ENCODE data around the gene GRIK4.
"Not testable (repeated sequence)": the region's sequence is repeated elsewhere in the genome, so short reads cannot be mapped to it uniquely, and the experiment has no call there.

Gene GRIK4

DNA sequence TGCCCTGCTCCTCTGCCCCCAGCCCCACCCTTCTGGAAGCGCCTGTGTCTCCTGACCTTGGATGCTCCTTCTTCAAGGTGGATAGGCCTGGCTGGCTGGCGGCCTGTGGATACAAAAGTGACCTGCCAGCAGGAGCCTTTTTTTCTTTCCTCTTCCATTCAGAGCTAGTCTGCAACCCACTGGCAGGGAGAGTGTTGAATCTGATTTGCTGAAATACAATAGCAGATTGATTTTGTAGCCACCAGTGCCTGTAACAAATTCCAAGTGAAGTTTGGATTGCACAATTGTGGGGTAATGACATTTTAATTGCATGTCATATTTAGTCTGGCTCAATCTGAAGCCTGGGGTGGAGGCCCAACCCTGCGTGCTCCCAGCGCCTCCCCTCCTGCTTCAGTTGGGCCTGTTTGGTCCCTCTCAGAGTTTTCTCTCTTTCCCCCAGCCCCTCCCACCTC is 97.2 kb downstream of the GRIK4 start:
- DNase-seq, result no peak

DNA sequence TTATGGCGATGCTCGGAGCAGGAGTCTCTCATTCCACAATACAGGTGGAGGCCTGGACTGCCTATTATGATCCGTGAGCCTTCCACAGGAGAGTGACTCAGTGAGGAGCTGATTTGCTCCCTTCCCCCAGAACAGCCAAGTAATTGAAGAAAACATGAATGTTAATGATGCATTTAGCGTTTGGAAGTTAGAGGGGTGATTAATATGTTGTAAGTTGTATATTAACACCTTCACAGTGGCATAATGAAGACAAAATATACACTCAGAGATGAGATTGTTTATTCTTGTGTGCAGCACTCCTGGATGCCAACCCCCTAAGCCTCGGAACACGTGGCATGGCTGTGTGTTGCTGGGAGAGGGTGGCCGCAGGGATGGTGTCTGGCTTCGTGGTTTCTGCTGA is 98.6 kb downstream of the GRIK4 start:
- DNase-seq, result no peak

DNA sequence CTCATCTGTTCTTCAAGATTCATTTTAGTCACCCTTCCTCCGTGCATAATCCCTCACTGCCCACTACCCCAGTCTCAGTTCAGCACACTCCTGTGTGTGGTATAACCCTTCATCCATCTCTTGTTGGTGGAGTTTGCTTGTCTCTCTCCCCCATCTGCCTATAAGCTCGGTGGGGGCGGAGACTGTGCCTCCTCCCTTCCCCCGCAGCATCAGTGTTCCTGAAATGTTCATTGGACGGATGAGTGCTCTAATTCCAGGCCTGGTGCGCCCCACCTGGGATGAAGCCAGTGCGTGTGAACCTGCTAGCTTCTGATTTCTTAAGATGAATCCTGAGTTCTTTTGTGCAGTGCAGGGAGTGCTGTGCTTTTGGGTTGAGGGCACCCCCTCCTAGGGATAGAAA is 100.0 kb downstream of the GRIK4 start:
- DNase-seq, result no peak

DNA sequence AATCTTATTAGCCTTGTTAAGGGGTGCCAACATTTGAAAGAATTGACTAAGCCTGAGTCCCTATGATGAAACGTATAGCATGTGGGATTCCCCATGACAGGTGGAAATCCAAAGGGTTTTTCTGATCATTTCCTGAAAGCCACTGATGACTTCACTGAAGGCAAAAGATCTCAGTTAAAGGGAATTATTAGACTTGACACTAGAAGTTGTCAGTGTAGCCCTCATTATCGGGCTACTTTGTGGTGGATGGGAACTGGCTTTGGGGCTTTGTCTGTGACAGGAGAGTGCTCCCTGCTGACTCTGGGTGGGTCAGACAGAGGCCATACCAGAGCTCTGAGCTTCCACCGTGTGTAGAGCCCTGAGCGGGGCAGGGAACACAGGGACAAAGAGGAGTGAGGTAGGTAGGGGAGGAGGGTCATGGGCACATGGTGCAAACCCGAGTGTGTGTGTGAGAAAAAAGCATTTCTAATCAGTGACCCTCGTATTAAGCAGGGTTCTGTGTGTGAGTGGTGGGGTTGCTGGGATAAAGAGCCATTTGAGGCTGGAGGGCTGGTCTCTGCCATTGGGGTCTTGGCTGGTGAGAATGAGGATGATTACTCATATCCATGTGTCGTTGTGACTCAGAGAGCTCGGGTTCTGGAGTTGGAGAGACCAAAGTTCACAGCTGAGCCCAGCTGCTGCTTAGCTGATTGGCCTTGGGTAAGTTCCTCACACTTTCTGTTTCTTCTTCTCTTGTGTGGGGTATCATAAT is 101.1 kb downstream of the GRIK4 start:
- DNase-seq, result no peak

DNA sequence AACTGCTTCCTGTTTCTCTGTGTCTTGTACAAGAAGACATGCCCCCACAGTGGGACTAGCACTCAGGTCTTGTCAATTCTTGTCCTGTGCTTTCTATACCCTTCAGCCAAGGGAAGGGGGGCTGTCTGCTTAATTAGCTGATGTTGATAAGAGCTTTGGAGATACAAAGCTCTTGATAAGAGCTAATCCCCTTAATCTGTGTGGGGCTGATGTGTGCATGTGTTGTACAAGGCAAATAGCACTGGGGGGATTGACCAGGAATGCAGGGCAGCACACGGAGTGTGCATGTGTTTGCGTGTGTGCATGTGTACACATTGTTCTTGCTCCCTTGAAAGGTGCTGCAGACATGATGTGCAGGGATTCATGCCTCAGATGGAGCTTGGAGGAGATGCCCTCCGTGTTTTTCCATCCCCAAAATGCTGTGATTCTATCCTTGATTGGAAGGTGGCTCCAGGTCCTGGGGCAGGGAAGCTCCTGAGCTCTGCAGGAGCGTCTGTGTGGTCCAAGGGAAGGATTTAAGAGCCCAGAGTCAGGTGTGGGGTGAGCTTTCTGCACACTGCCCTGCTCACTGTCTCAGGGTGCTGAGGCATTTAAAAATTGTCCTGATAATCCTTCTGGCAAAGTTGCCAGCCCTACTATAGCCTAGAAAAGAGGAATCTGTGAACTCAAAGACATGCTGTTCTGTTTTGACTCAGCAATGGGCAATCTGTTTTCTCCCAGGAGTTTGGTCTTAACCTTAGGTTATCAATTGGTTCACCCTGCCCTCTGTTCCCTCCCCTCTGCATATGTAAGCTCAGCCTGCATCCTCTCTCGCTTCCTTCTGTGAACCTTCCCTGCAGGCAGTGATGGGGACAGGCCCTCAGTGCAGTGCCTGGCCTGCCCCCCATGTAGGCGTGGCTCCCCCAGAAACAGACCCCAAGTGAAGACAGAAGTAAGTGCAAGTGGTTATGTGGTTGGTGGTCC is 102.0 kb downstream of the GRIK4 start:
- DNase-seq, result no peak

DNA sequence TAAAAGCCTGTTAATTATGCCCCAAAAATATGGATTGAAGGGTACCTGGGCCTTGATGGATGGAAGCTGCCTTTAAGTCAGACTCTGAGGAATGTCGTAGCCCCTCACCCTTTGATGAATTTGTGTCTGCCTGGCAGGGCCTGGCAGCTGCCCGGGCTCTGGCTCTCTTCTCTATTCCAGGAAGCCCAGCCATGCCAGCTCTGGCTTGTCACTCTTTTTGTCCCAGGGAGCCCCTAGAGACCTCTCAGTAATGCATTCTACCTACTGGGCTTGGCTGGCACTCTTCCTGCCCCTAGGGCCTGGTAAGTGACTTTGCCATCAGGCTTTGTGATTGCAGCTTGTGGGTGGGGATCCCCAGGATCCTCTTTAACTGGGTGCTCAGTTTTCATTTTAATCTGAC is 103.8 kb downstream of the GRIK4 start:
- no peak for DNase-seq

DNA sequence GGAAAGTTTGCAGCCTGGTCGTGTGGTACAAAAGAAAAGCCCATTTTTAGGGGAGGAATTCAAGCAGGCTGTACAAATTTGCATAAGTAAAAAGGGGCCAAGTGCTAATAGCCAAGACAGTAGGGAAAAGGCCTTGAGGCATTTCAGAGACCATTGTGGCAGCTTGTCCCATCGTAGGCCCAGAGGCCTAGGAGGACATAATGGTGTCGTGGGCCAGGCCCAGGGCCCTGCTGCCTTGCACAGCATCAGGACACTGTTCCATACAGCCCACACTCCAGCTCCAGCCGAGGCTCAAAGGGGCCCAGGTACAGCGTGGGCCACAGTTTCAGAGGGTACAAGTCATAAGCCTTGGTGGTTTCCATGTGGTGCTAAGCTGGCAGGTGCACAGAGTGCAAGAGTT is 106.9 kb downstream of the GRIK4 start:
- no peak for DNase-seq

DNA sequence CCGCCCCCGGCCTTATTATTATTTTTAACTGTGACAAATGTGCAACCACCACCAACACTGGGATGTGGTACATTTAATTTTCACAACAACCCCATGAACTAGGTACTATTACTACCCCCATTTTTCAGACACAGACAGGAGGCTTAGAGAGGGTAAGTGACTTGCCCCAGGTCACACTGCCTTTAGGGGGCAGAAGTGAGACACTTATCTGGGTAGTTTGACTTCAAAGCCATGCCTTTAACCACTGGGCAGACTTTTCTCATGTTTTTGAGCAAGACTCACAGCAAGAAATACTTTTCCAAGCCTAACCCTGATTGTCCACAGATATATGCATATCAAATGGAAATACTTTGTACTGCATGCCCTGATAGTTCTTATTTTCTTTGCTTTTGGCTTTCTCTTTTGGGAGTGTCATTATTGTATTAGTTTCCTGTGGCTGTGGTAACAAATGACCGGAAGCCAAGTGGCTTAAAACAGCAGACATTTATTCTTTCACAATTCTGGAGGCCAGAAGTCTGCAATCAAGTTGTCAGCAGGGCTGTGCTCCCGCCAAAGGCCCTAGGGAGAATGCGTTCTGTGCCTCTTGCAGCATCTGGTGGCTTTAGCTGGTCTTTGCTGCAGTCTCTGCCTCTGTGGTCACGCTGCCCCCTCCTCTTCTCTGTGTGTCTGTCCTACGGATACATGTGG is 110.8 kb downstream of the GRIK4 start:
- DNase-seq, result no peak

DNA sequence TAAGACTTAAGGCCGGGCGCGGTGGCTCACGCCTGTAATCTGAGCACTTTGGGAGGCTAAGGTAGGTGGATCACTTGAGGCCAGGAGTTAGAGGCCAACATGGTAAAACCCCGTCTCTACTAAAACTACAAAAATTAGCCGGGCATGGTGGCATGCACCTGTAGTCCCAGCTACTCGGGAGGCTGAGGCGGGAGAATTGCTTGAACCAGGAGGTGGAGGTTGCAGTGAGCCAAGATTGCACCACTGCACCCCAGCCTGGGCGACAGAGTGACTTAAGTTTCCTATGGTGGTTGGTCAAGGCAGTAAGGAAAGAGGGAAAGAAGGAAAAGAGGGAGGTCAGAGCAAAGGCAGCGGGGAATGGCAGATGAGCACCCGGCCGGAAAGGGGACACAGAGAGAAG is 113.4 kb downstream of the GRIK4 start:
- not testable (repeated sequence) for DNase-seq

DNA sequence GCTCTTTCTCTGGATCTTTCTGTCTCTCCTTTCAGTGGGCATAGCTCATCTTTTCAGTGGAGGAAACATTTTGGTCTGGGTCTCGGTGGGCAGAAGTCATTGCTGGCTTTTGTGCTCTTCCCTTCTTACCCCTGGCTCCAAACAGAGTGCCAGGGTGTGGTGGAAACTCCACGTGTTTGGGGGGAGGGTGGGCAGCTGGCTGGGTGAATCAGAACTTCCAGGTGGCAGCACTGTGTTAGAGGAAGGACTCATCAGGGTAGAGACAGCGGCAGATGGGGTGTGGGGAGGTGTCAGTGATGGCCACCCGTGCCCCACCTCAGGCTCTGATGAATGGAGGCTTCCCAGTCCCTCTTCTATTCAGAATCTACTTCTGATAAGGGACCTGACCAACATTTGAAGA is 114.0 kb downstream of the GRIK4 start:
- no peak for DNase-seq

DNA sequence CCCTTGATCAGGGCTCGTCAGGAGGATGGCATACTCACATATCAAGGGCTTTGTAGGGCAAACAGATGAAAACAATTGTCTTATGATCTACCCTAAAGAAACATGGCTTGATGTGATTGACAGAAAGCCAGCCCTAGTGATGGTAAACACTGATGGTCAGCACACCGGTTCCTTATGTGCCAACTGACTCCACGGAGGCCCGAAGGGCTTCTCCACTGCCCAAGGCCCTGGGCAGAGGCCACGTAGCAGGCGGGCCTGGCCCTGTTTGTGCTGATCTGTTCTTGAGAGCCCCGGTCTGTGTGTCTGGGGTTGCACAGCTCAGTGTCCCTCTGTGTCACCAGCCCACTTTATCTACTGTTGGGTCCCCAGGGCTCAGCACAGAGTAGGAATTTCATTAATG is 115.2 kb downstream of the GRIK4 start:
- no peak for DNase-seq

DNA sequence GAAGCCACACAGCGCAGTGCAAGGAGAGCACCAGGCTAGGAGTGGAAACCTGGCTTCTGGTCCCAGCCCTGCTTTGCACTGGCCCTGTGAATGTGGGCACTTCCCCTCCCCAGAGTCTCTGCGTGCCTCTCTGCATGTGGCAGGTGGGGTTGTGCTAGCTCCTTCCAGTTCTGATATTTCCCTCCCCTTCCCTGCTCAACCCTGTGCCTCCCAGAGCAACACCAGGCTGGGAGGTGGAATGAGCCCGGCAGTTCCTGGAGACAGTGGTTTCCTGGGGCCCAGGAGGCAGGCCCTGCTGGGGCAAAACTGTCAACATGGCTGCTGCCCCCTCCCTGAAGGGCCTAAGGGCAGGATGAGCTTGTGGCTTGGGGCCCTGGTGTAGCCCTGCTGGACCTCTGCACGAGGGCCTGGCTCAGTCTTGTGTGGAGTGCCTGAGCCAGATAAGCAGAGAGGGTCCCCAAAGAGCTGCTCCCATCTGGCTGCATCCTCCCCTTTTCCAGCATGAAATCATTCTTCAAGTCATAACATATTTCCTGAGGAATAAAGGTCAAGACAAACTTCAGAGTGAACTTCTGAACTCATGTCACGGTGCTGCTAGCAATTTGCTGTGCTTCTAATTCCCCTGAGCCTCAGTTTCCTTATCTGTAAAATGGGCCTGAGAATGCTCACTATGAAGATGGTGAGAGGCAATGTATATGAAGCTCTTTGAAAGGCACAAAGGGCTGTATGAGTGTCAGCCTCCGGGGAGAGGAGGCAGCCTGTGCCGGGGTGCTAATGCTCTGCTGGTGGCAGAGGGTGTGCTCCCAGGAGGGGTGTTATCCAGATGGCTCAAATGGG is 116.0 kb downstream of the GRIK4 start:
- no peak for DNase-seq

DNA sequence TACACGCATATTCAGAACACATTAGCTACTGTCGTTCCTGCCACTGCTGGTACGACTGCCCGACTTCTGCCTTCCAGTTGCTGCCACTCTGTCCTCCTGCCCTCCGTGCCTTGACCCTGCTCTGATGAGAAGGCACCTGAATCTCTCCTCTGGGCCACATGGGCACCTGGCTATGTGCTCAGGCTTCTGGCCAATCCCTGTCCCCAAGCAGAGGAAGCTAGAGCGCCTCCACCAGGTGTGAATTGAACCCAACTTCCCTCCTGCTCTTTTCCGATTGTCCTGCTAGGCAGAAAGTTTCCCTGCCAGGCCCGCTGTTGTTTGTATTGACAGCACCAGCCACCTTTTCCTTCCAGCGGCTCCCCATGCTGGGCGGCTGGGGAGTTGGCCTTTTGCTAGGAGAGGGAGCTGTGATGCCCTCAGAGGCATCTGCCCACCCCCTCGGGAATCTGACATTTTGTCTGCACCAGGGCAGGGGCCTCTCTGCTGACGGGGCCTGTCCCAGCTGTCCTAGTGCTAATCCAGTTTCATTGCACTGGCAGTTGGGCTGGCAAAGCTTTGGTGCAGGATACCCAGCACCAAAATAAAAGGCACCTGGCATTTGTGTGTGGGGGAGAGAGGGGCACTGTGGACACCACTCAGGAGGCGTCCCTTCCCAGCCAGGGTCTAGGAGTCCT is 118.0 kb downstream of the GRIK4 start:
- DNase-seq, result no peak

DNA sequence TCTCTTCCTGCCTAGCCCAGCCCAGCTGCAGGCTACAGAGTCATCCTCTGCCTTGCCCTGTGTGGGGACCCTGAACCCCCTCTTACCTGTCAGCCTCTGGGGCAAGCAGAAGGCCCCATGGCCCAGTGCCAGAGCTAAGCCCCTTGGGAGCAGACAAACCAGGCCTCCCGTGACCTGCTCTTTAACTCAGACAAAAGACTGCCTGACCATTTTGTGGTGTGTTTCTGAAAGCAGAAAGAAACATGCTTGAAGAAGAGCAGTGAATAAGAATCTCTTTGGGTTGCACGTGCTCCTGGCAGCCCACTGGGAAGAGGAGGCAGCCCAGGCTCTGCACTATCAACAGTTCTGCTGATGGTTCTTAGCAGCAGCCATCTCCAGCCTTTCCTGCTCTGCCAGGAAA is 118.6 kb downstream of the GRIK4 start:
- no peak for DNase-seq

DNA sequence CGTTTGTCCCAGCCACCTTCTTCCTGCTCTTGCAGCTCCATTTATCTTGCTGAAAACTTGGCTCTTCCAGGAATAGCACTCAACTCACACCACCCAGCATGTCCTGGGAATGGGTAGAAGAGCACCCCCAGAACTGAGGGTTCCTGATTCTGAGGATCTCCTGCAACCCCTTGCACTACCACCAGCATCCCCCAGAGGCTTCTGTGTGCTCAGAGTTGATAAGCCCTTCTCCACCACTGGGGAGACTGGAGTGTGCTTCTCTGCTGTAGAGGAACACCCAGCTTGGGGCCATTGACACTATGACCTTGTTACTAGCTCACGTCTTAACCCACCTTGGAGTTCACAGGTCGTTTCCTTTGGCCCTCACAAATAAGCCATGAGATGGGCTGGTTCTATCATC is 121.0 kb downstream of the GRIK4 start:
- DNase-seq, result no peak

DNA sequence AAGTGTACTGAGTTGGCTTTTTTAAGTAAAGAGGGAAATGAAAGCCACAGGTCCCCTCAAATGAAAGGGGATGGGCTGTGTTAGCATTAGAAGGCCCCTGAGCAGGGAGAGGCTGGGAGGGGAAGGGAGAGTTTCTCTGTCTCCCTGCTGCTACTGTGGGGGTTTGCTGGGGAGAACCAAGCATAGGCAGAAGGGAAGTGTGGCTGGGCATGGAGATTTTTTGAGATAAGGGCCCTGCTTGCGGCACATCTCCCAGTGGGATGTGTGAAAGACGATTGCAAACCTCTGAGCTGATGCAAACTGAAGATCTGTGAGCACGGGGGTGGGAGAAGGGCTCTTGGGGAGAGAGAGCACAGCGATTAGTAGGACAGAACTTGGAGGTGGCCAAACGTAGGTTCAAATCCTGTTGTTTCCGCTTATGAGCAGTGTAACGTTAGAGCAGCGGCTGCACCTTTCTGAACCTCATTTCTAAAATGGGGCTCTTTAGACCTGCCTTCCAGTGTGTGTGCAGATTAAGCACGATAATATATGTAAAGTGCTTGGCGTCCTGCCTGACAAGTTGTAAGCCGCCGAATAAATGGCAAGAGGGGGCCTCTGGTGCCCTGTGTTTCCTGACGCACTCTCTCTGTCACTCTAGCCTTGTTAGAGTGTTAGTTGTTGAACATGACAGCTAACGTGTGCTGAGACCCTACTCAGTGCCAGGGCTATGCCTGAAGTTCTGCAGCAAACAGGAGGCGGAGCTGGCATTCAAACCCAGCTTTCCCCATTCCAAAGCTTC is 122.3 kb downstream of the GRIK4 start:
- DNase-seq, result no peak

DNA sequence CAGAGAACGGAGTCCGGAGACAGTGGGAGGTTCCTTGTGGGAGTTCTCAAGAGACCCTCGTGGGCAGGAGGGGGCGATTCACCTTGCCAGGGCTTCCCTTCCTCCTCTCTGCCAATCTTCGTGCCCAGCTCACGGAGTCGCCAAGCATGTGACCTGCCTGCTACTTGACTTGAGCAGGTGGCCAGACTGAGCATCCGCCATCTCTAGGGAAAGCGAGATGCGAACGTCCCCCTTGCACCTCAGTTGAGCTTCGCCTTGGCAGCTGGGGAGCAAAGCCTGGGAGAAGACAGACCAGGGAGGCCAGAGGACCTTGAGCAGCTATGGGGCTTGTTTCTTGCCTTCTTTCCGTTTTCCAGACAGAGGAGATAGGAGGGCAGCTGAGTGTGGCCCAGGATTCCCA is 123.2 kb downstream of the GRIK4 start:
- DNase-seq, result no peak

DNA sequence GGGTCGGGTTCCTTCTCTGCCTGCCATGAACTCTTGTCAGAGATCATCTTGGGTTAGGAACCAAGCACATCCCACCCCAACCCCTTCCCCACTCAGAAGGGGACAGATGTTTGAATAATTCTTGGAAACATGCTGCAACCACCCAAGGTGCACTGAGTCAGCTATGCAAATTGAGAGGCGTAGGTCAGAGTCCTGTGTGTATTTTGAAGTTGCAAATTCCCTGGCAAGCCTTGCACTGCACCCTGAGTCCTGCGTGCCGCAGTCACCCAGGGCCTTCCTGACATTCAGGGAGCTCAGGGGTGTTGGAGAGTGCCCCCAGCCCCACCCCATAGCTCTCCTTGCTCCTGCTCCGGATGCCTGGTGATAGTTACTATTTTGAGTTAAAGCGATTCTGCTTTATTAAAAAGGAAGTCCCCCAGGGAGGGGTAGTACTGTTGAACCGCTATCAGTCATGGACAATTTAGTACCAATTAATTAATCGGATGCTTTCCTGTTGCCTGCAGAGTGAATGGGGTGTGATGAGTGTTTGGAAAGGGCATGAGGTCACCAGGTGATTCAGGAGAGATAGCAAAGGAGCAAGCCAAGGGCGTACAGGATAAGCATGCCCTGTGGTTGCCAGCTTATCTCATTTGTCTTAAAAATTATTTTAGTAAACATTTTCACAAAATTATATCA is 123.7 kb downstream of the GRIK4 start:
- DNase-seq, result no peak

DNA sequence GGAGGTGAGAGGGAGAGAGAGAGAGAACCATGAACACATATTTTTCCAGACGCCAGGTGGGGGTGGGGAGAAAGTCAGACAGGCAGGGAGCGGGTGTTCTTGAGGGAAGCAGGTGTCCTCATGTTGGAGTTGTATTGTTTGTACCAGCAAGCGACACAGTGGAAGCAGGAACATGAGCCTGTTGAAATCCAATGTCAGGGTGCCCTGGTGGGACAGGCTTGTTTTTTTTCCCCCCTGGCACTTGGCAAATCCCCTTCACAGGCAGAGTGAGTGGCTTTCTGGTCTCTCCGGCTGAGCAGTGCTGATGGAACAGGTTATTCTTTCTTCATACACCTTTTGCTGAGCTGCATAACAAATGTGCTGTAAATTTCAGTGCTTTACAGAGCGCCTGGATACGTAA is 125.6 kb downstream of the GRIK4 start:
- DNase-seq, result no peak

DNA sequence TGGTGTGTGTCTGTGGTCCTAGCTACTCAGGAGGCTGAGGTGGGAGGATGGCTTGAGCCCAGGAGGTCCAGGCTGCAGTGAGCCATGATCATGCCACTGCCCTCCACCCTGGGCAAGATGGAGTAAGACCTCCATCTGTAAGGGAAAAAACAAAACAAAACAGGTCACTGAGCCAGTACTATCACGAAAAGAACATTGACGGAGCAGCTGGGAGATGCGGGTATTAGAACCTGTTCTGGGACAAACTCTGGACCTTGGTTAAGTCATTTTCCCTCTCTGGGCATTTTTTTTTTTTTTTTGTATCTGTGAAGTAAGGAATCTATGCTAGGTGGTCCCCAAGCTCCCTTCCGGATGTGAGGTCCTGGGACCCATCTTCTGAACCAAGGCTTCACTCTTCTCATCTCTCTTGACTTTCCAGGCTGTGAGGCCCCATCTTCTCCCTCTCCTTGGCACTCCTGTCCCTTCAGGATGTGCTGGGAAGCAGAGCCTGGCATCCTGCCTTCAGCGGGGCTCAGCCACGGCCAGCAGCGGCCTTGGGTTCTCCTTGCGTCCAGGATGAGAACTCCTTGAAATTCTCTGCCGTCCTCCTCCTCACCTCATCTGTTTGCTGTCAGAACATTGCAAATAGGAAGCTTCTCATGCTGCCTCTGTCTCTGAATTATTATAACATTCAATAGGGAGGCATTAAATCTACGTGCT is 130.8 kb downstream of the GRIK4 start:
- DNase-seq, result no peak

All from KG1 (cell line).